Activated CD4-positive, CD25-positive, alpha-beta regulatory T cell treated with anti-CD3 and anti-CD28 coated beads, Interleukin-2, amount 50 U/mL, for 16 hours (primary cell): ENCODE results near the gene DDHD1.
"Not testable (repeated sequence)": the region's sequence is repeated elsewhere in the genome, so short reads cannot be mapped to it uniquely, and the experiment has no call there.

Source experiments
- DNase-seq: peaks from one replicate; pipeline ENCODE4 v3.0.0-alpha.2; 2020; ENCODE audit warnings: low read depth, low spot score

Gene DDHD1

GRCh38 chr14:53152184-53152886 lies 788 bp downstream of the DDHD1 start:
- DNase-seq, result peak; percentile 48

DNA sequence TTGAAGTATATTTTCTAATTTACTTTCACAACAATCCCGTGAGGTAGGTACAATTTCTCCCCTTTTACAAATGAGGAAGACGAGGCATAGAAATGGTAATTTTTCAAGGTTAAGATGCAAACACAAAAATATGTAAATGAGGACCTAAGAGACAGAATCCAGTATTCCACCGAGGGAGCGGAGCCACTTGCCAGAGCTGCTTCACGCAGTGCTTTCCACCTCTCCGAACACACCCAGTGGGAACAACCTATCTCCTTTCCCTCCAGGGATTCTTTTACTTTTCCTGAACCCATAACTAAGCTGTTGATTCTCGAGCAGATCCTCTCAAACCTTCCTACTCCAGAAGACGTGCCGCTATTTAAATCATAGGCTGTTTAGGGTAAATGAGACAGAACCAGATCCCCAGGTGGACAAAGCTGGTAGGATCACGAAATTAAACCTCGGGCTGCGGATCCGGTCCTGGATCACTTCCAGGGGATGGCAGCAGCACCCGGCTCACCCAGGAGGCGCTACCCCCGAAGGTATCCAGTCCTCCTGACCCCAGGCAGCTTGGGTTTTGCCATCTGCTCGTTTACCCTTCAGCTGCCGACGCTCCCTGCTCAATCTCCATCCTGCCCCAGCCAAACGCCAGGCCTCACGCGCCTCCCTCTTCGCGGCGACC lies 1.5 kb downstream of the DDHD1 start:
- peak; percentile 6 for DNase-seq

DNA sequence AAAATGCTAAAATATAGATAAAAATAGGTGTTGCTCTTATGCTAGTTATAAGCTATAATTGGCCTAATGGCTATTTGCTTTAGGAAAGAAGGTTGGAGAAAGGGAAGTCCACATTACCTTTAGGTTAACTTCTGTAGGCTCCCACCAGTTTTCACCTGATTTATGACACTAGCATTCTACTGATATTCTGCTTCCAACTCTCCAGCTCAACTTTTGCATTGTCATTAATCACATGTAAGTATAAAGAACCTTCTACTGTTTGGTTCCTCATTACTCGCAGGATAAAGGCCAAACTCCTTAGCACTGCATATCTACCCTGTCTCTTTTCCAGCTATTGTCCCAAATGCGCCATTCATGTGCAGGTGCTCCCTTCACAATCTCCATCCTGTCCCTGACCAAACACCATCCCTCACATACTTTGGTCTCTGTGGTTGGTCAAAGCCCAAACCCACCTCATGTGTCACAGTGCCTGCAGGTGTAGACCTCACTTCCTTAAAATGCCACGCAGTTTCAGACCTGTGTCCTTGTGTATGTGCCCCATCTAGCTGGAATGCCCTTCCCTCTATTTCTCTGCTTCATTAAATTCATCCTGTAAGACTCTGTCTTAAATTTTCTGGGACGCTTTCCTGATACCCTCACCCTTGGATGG lies 3.3 kb downstream of the DDHD1 start:
- no peak for DNase-seq

GRCh38 chr14:53148671-53149070 lies 4.5 kb downstream of the DDHD1 start:
- DNase-seq, result no peak

GRCh38 chr14:53147893-53148292 lies 5.2 kb downstream of the DDHD1 start:
- DNase-seq, result no peak

DNA sequence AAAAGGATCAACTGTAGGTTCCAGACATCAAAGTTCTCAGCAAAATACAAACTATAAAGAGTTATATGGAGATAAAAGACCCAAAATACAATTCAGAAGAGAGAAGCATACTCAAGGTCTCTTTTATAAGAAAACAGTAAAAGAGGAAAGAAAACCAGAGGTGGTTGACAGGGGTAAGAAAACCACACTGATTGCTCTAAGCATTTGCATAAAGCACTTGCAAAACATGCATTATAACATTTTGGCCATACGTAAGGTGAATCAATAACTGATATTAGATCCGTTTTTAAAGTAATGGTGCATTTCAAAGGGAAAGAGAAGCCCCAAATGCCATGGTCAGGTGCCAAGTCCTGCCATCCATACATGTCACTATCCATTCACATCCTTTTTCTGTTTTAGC lies 5.9 kb downstream of the DDHD1 start:
- DNase-seq, result no peak

- DNase-seq, result no peak
These were observed 6.4 kb downstream of the DDHD1 start for GRCh38 chr14:53146739-53147138.

- DNase-seq, result no peak
These were observed 8.9 kb downstream of the DDHD1 start for GRCh38 chr14:53144244-53144643.

DNA sequence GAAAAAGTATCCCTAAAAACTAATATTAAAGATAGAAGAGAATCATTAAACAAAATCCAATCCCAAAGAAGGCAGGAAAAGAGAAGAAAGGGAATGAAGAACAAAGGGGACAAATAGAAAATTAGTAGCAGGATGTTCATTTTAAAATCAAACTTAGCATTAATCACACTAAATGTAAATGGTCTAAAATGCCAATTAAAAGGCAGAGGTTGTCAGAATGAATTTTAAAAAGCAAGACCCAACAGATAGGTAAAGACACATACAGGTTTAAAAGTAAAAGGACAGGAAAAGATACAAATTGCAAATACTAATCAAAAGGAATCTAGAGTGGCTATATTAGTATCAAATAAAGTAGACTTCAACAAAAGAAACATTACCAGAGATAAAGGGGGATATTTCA lies 12.5 kb downstream of the DDHD1 start:
- DNase-seq, result no peak

- no peak for DNase-seq
These were observed 15.4 kb downstream of the DDHD1 start for GRCh38 chr14:53137568-53138203.

- not testable (repeated sequence) for DNase-seq
These were observed 22.6 kb downstream of the DDHD1 start for GRCh38 chr14:53130491-53130890.

- DNase-seq, result no peak
These were observed 24.7 kb downstream of the DDHD1 start for GRCh38 chr14:53128303-53129028.

GRCh38 chr14:53127832-53128231 lies 25.3 kb downstream of the DDHD1 start:
- no peak for DNase-seq

GRCh38 chr14:53127151-53127550 lies 26.0 kb downstream of the DDHD1 start:
- no peak for DNase-seq

- DNase-seq, result no peak
These were observed 26.4 kb downstream of the DDHD1 start for GRCh38 chr14:53126731-53127130.

- no peak for DNase-seq
These were observed 28.3 kb downstream of the DDHD1 start for GRCh38 chr14:53124786-53125185.

- not testable (repeated sequence) for DNase-seq
These were observed 31.7 kb downstream of the DDHD1 start for GRCh38 chr14:53121419-53121818.

DNA sequence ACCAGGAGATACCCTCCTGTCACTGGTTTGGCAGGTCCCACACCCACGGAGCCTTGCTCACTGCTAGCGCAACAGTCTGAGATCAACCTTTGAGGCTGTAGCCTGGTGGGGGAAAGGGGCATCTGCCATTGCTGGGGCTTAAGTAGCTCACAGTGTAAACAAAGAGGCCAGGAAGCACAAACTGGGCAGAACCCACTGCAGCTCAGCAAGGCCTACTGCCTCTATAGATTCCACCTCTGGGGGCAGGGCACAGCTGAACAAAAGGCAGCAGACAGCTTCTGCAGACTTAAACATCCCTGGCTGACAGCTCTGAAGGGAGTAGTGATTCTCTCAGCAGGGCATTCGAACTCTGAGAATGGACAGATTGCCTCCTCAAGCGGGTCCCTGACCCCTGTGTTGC lies 35.6 kb downstream of the DDHD1 start:
- DNase-seq, result not testable (repeated sequence)

DNA sequence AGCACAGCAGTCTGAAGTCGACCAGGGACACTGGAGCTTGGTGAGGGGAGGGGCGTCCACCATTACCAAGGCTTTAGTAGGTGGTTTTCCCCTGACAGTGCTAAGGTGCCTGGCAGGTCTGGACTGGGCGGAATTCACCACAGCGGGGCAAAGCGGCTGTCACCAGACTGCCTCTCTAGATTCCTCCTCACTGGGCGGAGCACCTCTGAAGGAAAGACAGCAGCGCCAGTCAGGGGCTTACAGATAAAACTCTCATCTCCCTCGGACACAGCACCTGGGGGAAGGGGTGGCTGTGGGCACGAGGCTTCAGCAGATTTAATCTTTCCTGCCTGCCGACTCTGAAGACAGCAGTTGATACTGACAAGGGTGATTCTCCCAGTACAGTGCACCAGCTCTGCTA lies 39.1 kb downstream of the DDHD1 start:
- DNase-seq, result no peak

GRCh38 chr14:53110096-53110495 lies 43.0 kb downstream of the DDHD1 start:
- DNase-seq, result no peak

DNA sequence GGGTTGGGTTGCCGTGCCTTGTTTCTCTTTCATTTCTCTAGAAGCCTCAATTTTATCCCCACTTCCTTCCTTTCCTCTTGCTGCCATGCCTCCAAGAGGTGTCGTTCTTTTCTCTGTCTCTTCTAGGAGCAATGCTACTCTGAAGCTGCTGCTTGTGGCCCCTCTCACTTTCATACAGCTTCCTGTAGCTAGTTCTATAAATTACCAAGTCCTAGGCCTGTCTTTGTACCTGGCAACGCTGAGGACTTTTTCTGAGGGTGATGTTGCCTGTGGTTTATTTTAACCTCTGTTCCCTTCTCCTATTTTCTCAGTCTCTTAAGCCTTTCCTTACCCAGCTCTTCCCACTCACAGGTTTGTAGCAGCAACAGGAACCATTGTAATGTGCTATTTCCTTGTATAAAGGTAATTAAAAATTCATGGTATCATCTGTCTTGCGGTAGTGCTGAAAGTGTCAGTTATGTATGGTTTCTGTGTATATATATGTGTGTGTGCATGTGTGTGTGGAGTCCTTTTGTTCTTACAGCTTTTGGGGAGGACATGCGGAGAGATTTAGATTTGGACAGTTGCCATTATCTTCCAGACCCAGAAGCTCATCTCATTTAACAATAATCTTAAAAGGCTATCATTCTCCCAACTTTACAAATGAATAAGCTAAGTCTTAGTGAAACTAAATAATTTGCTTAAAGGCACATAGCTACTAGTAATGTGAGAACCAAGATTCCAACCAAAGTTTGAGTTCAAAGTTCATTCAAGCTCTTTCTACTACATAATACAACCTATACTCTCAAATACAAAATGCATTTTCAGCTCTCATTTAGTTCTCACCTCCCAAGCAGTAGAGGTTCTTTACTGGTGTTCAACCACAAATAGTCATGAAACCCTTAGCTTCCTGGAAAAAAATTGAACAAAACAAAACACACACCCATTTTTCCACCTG lies 43.8 kb downstream of the DDHD1 start:
- DNase-seq, result peak; percentile 19
